ENCODE measurements around the gene ADTRP.
"Not testable (repeated sequence)": the region's sequence is repeated elsewhere in the genome, so short reads cannot be mapped to it uniquely, and the experiment has no call there.

The ADTRP gene

DNA sequence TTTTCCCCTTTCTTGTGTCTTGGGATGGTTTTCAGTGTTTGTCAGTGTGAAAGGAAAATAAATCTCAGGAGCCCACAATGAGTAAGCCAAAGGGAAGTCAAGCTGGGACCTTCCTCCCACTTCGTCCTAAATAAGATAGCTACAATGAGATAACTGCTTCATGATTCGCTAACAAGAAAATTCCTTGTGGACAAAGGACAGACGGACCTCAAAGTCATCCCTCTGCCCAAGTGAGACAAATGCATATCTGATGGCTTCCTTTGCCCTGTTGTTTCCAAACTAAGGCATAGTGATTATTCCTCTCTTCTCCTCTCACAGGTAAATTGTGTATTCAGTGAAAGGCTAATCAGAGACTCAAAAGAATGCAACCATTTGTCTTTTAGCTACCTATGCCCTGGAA, 26.1 kb upstream of the ADTRP start:
- no peak for DNase-seq

DNA sequence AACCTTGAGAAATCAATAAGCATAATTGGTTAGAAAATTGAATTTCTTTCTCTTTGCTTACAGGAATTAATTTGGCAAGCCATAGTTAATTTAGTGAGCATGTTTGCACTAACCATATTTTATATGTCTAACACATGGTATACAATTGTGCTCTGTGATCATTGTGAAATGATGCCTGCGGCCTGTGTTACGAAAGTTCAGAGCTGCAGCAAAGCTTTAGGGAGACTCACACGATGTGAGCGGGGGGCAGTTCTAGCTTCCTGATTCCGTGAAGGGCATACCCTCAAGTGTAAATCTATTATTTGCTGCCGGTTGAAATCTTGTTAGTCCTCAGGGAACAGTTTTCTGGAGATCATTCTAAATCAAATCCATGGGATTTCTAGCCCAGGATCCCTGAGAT, 25.5 kb upstream of the ADTRP start:
- no peak for DNase-seq
- Histone ChIP-seq H3K4me1 (ENCODE audit: control insufficient read depth, insufficient read depth, low read length, poor library complexity, severe bottlenecking) (no peaks in the 10 kb centered on the region), H3K9me3 (ENCODE audit: control insufficient read depth, low read length) (no peaks in the 10 kb centered on the region), H3K27me3 (replicated peaks; ENCODE audit: control insufficient read depth, insufficient read depth, low read length, poor library complexity, severe bottlenecking) (no peaks in the 10 kb centered on the region), H3K27ac (ENCODE audit: insufficient read depth, low read length, poor library complexity, severe bottlenecking) (no peak overlapping the region), H3K4me3 (ENCODE audit: insufficient read depth, low read depth, low read length, poor library complexity, severe bottlenecking) (no peak overlapping the region), H3K36me3 (ENCODE audit: control insufficient read depth, insufficient read depth, low read length) (no peaks in the 10 kb centered on the region)

More for the DNA sequence above, 26.1 kb upstream of the ADTRP start:
- no peak overlapping the region for H3K4me3 ChIP-seq (ENCODE audit: insufficient read depth, low read depth, low read length, poor library complexity, severe bottlenecking)
- H3K4me1 ChIP-seq (ENCODE audit: control insufficient read depth, insufficient read depth, low read length, poor library complexity, severe bottlenecking), result no peaks in the 10 kb centered on the region
- H3K27ac ChIP-seq (ENCODE audit: insufficient read depth, low read length, poor library complexity, severe bottlenecking), result no peak overlapping the region
- no peaks in the 10 kb centered on the region for H3K9me3 ChIP-seq (ENCODE audit: control insufficient read depth, low read length)
- no peaks in the 10 kb centered on the region for H3K36me3 ChIP-seq (ENCODE audit: control insufficient read depth, insufficient read depth, low read length)
- no peaks in the 10 kb centered on the region for H3K27me3 ChIP-seq (replicated peaks; ENCODE audit: control insufficient read depth, insufficient read depth, low read length, poor library complexity, severe bottlenecking)

- Histone ChIP-seq H3K36me3 (ENCODE audit: control insufficient read depth, insufficient read depth, low read length) (no peaks in the 10 kb centered on the region), H3K4me3 (ENCODE audit: insufficient read depth, low read depth, low read length, poor library complexity, severe bottlenecking) (no peak overlapping the region)
Measured at GRCh38 chr6:11803591-11803971, 25.0 kb upstream of the ADTRP start.

GRCh38 chr6:11802886-11803590, 24.4 kb upstream of the ADTRP start:
- H3K9me3 ChIP-seq (ENCODE audit: control insufficient read depth, low read length), result no peaks in the 10 kb centered on the region
- H3K4me1 ChIP-seq (ENCODE audit: control insufficient read depth, insufficient read depth, low read length, poor library complexity, severe bottlenecking), result no peaks in the 10 kb centered on the region
- no peak for DNase-seq

More at GRCh38 chr6:11803591-11803971, 25.0 kb upstream of the ADTRP start:
- DNase-seq, result no peak
- H3K27ac ChIP-seq (ENCODE audit: insufficient read depth, low read length, poor library complexity, severe bottlenecking), result no peak overlapping the region
- H3K9me3 ChIP-seq (ENCODE audit: control insufficient read depth, low read length), result no peaks in the 10 kb centered on the region
- H3K27me3 ChIP-seq (replicated peaks; ENCODE audit: control insufficient read depth, insufficient read depth, low read length, poor library complexity, severe bottlenecking), result no peaks in the 10 kb centered on the region
- no peaks in the 10 kb centered on the region for H3K4me1 ChIP-seq (ENCODE audit: control insufficient read depth, insufficient read depth, low read length, poor library complexity, severe bottlenecking)

GRCh38 chr6:11800531-11800930, 21.9 kb upstream of the ADTRP start:
- not testable (repeated sequence) for DNase-seq

More at GRCh38 chr6:11802886-11803590, 24.4 kb upstream of the ADTRP start:
- Histone ChIP-seq H3K27me3 (replicated peaks; ENCODE audit: control insufficient read depth, insufficient read depth, low read length, poor library complexity, severe bottlenecking) (no peaks in the 10 kb centered on the region), H3K36me3 (ENCODE audit: control insufficient read depth, insufficient read depth, low read length) (no peaks in the 10 kb centered on the region), H3K4me3 (ENCODE audit: insufficient read depth, low read depth, low read length, poor library complexity, severe bottlenecking) (no peak overlapping the region), H3K27ac (ENCODE audit: insufficient read depth, low read length, poor library complexity, severe bottlenecking) (no peak overlapping the region)

GRCh38 chr6:11798538-11798937, 19.9 kb upstream of the ADTRP start:
- H3K4me1 ChIP-seq (ENCODE audit: control insufficient read depth, insufficient read depth, low read length, poor library complexity, severe bottlenecking), result no peaks in the 10 kb centered on the region
- no peak for DNase-seq
- H3K4me3 ChIP-seq (ENCODE audit: insufficient read depth, low read depth, low read length, poor library complexity, severe bottlenecking), result no peak overlapping the region

More at GRCh38 chr6:11800531-11800930, 21.9 kb upstream of the ADTRP start:
- H3K36me3 ChIP-seq (ENCODE audit: control insufficient read depth, insufficient read depth, low read length); H3K4me1 ChIP-seq (ENCODE audit: control insufficient read depth, insufficient read depth, low read length, poor library complexity, severe bottlenecking); H3K27me3 ChIP-seq (replicated peaks; ENCODE audit: control insufficient read depth, insufficient read depth, low read length, poor library complexity, severe bottlenecking); H3K9me3 ChIP-seq (ENCODE audit: control insufficient read depth, low read length); H3K27ac ChIP-seq (ENCODE audit: insufficient read depth, low read length, poor library complexity, severe bottlenecking); H3K4me3 ChIP-seq (ENCODE audit: insufficient read depth, low read depth, low read length, poor library complexity, severe bottlenecking): not testable (repeated sequence)

GRCh38 chr6:11798096-11798495, 19.5 kb upstream of the ADTRP start:
- Histone ChIP-seq H3K4me3 (ENCODE audit: insufficient read depth, low read depth, low read length, poor library complexity, severe bottlenecking) (no peak overlapping the region), H3K4me1 (ENCODE audit: control insufficient read depth, insufficient read depth, low read length, poor library complexity, severe bottlenecking) (no peaks in the 10 kb centered on the region)
- DNase-seq, result no peak

More at GRCh38 chr6:11798538-11798937, 19.9 kb upstream of the ADTRP start:
- H3K27ac ChIP-seq (ENCODE audit: insufficient read depth, low read length, poor library complexity, severe bottlenecking), result no peak overlapping the region
- H3K9me3 ChIP-seq (ENCODE audit: control insufficient read depth, low read length), result no peaks in the 10 kb centered on the region
- no peaks in the 10 kb centered on the region for H3K36me3 ChIP-seq (ENCODE audit: control insufficient read depth, insufficient read depth, low read length)
- no peaks in the 10 kb centered on the region for H3K27me3 ChIP-seq (replicated peaks; ENCODE audit: control insufficient read depth, insufficient read depth, low read length, poor library complexity, severe bottlenecking)

GRCh38 chr6:11796829-11797228, 18.2 kb upstream of the ADTRP start:
- Histone ChIP-seq H3K27me3 (replicated peaks; ENCODE audit: control insufficient read depth, insufficient read depth, low read length, poor library complexity, severe bottlenecking) (no peaks in the 10 kb centered on the region), H3K27ac (ENCODE audit: insufficient read depth, low read length, poor library complexity, severe bottlenecking) (no peak overlapping the region), H3K36me3 (ENCODE audit: control insufficient read depth, insufficient read depth, low read length) (no peaks in the 10 kb centered on the region), H3K4me3 (ENCODE audit: insufficient read depth, low read depth, low read length, poor library complexity, severe bottlenecking) (no peak overlapping the region), H3K4me1 (ENCODE audit: control insufficient read depth, insufficient read depth, low read length, poor library complexity, severe bottlenecking) (no peaks in the 10 kb centered on the region), H3K9me3 (ENCODE audit: control insufficient read depth, low read length) (no peaks in the 10 kb centered on the region)
- no peak for DNase-seq

More at GRCh38 chr6:11798096-11798495, 19.5 kb upstream of the ADTRP start:
- no peaks in the 10 kb centered on the region for H3K9me3 ChIP-seq (ENCODE audit: control insufficient read depth, low read length)
- H3K27me3 ChIP-seq (replicated peaks; ENCODE audit: control insufficient read depth, insufficient read depth, low read length, poor library complexity, severe bottlenecking), result no peaks in the 10 kb centered on the region
- H3K36me3 ChIP-seq (ENCODE audit: control insufficient read depth, insufficient read depth, low read length), result no peaks in the 10 kb centered on the region
- no peak overlapping the region for H3K27ac ChIP-seq (ENCODE audit: insufficient read depth, low read length, poor library complexity, severe bottlenecking)

- Histone ChIP-seq H3K27ac (ENCODE audit: insufficient read depth, low read length, poor library complexity, severe bottlenecking) (no peak overlapping the region), H3K27me3 (replicated peaks; ENCODE audit: control insufficient read depth, insufficient read depth, low read length, poor library complexity, severe bottlenecking) (no peaks in the 10 kb centered on the region)
- no peak for DNase-seq
Measured at GRCh38 chr6:11795403-11795802, 16.8 kb upstream of the ADTRP start.

DNA sequence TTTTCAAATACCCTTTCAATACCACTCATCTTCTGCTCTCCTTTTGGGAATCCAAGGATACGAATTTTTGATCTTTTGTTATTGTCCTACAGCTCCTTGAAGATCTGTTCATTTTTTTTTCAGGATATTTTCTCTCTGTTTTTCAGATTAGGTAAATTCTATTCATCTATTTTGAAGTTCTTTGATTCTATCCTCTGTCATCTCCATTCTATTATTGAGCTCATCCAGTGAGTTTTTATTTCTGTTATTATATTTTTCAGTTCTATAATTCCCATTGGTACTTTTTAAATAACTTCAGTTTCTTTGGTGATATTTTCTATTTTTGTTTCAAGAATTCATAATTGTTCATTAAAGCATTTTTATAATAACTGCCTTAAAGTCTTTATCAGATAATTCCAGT, 14.7 kb upstream of the ADTRP start:
- no peak for DNase-seq
- Histone ChIP-seq H3K4me1 (ENCODE audit: control insufficient read depth, insufficient read depth, low read length, poor library complexity, severe bottlenecking) (no peaks in the 10 kb centered on the region), H3K9me3 (ENCODE audit: control insufficient read depth, low read length) (no peaks in the 10 kb centered on the region), H3K27ac (ENCODE audit: insufficient read depth, low read length, poor library complexity, severe bottlenecking) (no peak overlapping the region), H3K36me3 (ENCODE audit: control insufficient read depth, insufficient read depth, low read length) (no peaks in the 10 kb centered on the region), H3K27me3 (replicated peaks; ENCODE audit: control insufficient read depth, insufficient read depth, low read length, poor library complexity, severe bottlenecking) (no peaks in the 10 kb centered on the region), H3K4me3 (ENCODE audit: insufficient read depth, low read depth, low read length, poor library complexity, severe bottlenecking) (no peak overlapping the region)

More at GRCh38 chr6:11795403-11795802, 16.8 kb upstream of the ADTRP start:
- Histone ChIP-seq H3K9me3 (ENCODE audit: control insufficient read depth, low read length) (no peaks in the 10 kb centered on the region), H3K4me3 (ENCODE audit: insufficient read depth, low read depth, low read length, poor library complexity, severe bottlenecking) (no peak overlapping the region), H3K4me1 (ENCODE audit: control insufficient read depth, insufficient read depth, low read length, poor library complexity, severe bottlenecking) (no peaks in the 10 kb centered on the region), H3K36me3 (ENCODE audit: control insufficient read depth, insufficient read depth, low read length) (no peaks in the 10 kb centered on the region)
